Stimulated activated CD8-positive, alpha-beta memory T cell treated with anti-CD3 and anti-CD28 coated beads, Interleukin-4, amount 100 ng/mL, for 4 hours (primary cell): Measurements from ENCODE around the gene TAF6L.
"Not testable (repeated sequence)": the region's sequence is repeated elsewhere in the genome, so short reads cannot be mapped to it uniquely, and the experiment has no call there.

Experiments
- DNase-seq, 2 donors: peaks; one replicate each; pipeline ENCODE4 v3.0.0-alpha.2; 2020; ENCODE audit warnings: low read depth in 2 of 2, low spot score in 1 of 2

TAF6L gene

GRCh38 chr11:62771144-62772021 is at the start of gene TAF6L:
TSS of gene TAF6L (plus strand) at chr11:62771396. CDS start at chr11:62775784, 4,388 bp downstream.
- peak; percentile 83 to 88 for DNase-seq

DNA sequence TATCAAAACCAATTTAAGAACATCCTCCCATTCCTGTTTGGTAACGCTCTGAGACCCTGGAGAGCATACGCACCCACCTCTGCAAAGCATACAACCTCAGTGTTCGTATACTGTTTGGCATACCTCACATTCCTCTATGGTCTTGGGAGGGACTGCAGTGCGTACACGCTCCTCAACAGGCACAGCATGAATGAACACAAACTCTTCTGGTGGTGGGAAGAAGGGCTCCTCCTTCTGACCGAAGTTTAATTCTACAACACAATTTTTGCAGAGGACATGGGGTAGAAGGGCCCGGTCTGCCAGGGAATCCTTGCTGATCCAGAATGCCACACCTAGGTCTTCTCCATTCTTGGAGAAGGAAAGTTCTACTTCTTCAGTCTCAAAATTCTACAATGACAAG is 49.2 kb upstream of the TAF6L start:
- DNase-seq: no peak

- no peak for DNase-seq
Measured at GRCh38 chr11:62724171-62724570, 47.0 kb upstream of the TAF6L start.

GRCh38 chr11:62725646-62726045 is 45.5 kb upstream of the TAF6L start:
- no peak for DNase-seq

DNA sequence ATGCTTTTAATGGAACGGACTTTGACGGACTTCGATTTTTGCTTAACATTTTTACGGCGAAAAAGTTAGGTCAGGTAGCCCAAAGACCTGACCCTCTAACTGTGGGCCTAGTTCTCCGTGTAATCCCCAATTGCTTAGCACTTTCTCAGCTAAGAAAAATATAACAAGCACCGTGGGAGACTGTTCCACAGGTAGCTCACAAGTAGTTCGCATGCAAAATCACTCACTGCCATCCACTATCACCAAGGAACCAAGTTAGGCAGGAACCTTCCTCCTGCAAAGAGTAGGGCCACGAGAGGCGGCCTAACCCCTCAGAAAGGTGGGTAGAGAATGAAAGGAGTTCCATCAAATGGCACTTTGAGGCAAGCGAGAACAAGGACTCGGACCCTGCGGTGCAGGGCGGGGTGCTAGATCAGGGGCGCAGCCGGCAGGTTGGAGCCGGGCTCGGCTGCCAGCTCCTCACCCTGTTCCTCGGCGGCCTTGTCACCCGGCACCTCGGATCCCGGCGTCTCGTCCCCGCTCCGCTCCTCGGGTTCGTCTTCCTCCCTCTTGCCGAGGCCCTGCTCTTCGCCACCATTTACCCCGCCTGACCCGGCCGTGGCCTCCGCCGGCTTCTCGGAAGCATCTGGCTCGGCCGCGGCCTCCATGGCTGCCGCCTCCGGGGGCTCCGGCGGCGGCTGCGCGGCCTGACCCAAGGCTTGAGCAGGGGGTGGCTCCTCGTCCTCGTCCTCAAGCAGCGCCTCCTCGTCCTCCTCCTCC is 44.9 kb upstream of the TAF6L start:
- DNase-seq: no peak

- DNase-seq: no peak
Measured at GRCh38 chr11:62726915-62727164, 44.4 kb upstream of the TAF6L start.

GRCh38 chr11:62727165-62727871 is 43.9 kb upstream of the TAF6L start, which contains the start of gene HNRNPUL2:
TSS of gene HNRNPUL2 (minus strand) at chr11:62727457. CDS start at chr11:62727156, 301 bp downstream.
- DNase-seq: peak; percentile 94 to 97

DNA sequence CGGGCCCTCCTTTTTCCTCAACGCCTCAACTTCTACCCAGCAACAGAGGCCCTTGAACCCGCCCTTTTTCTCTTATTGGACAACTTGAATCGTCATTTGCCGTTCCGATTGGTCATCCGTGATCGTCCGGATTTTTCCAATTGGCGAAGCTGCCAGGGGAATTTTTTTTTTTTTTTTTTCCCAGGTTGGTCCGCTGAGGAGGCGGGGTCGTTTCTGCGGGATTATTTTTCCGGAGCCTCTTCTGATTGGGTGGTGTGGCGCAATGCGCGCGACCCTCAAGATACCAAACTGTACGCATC is 43.4 kb upstream of the TAF6L start:
- DNase-seq: peak; percentile 55 to 64

DNA sequence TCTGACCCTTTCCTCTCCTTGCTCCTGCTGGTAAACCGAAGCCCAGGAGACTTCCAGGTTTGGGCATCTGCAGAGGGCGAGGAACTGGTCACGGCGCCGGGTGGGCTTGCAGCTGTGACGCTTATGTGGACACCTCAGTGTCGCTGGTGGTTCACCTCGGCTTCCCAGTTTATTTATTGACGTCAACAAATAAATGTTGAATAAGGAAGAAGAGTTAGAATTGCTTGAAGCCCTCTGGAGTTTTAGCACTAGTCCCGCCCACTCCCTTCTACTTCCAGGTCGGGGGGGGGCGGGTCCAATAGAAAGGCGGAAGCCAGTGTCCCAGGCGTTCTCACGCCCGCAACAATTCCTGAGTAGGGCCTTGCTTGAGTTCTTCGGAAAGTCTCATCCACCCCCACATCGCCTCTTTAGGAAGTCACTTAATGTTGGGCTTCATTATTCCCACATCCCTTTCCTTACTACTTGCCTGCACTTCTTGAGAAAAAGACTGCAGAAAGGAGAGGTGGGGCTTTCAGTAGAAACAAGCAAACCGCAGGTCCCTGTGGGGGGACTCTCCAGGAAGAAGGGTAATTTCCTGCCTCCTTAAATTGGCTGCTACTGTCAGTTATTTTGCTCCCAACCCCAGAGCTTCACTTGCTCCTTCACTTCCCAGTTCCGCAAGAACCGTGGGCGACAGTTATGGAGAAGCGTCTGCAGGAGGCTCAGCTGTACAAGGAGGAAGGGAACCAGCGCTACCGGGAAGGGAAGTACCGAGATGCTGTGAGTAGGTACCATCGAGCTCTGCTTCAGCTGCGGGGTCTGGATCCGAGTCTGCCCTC is 42.8 kb upstream of the TAF6L start, which contains the start of gene TTC9C:
TTC9C (plus strand) TSS at position 316 of the 818 bp plus-strand sequence; CDS start at position 679, 363 bp downstream.
- peak; percentile 62 to 72 for DNase-seq

GRCh38 chr11:62730076-62730475 is 41.1 kb upstream of the TAF6L start:
- DNase-seq: not testable (repeated sequence)

GRCh38 chr11:62732830-62733229 is 38.4 kb upstream of the TAF6L start:
- DNase-seq: no peak

DNA sequence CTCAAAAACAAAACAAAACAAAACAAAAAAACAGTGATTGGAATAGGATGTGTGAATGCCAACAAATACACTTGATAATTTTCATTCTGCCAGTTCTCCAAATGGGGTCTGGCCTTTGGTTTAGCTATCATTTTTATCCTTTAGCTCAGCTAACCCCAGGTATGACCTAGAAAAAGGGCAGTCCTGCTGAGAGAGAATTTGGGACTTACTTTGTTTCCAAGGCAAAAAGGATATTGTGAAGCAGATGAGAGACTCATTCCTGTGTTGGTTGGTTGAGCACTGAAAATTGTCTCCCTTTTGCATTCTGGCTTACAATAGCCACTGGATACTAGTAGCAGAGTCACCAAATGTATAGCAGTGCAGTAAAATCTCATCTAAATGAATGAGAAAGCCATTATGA is 34.0 kb upstream of the TAF6L start:
- no peak for DNase-seq

DNA sequence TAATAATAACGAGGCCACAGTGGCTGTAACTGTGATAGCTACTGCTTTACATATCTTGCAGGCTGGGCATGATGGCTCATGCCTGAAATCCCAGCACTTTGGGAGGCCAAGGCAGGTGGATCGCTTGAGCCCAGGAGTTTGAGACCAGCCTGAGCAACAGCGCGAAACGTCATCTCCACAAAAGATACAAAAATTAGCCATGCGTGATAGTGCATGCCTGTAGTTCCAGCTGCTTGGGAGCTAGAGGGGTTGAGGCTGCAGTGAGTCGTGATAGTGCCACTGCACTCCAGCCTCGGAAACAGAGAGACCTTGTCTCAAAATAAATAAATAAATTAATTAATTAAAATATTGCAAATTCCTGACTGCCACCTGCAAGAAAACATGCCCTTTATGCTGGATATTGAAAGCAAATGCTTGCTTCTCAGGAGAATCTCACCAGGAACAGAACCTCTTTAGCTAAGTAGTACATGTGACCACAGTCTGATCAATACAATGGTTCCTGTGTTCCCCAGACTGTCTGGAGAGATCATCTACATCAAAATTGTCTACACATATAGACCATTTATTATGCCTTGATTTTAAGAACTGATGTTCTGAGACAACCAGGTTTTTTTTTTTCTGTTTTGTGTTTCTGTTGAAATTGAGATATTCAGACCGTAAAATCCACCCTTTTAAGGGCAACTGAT is 23.6 kb upstream of the TAF6L start:
- DNase-seq: no peak

DNA sequence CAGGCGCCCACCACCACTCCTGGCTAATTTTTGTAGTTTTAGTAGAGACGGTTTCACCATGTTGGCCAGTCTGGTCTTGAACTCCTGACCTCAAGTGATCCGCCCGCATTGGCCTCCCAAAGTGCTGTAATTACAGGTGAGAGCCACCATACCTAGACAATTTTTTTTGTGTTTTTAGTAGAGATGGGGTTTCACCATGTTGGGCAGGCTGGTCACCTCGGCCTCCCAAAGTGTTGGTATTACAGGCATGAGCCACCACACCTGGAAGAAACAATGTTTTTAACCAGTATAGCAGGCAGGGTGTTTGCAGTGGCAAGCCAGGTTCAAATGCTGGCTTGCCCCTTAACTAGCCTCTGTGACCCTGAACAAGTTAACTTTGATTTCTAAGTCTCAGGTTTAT is 21.3 kb upstream of the TAF6L start:
- DNase-seq: not testable (repeated sequence)

DNA sequence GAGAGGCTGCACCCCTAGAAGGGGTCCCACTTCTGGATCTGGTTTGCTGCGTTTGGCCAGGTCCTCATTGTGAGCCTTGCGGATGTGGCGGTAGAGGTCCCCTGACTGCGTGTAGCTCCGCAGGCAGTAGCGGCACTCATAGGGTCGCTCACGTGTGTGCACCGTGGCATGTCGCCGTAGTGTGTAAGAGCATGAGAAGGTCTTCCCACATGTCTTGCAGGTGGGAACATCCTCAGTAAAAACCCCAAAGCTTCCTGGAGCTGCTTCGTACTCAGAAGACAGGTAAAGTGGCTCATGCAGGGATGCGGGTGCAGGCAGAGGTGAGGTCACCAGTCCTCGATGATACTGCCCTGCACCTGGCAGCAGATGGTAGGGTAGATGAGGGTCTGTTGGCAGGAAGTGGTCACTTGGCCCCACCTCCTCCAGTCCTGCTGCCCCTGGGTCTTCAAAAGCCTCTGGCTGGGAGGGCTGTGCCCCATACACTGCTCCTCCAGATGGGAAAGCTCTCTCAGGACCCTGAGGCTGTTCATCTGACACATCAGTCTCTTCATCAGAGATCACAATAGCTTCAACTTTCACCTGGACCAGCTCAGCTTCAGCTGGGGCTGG is 18.9 kb upstream of the TAF6L start:
- no peak for DNase-seq

- DNase-seq: no peak
Measured at GRCh38 chr11:62752994-62753735, 18.0 kb upstream of the TAF6L start.

DNA sequence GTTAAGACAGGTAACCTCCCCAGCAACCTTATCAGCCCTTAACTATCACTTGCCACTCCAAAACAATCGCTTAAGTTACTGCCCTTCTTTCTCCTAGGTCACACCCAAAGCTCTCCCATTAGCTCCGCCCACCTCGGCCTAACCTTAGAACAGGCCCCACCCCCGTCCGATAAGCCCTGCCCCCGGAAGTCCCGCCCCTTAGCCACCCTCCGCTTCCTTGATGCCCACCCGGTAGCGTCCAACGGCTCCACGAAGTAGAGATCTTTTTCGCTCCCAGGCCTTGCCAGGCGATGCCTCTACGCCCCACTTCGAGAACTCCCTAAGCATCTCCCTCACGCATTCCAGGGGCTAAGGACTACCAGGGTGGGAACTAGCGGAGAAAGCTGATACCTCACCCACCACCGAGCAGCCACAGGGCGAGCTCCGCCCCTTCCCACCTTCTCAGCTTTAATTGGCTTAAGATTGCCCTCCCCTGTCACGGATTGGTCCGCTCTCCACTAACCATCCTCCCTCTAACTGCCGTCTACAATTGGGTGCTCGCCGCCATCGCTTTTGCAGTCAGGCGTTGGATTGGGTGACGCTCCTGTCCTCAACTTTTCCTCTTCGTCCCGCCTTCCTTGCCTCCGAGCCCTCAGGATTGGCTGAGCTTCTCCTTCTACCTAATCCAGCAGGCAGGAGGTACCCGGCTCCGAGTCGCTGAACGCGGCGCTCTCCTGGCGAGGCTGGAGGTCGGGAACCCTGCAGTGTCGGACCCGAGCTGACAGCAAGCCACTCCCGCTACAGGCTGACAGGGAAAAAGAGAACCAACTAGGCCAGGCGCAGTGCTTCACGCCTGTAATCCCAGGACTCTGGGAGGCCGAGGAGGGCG is 17.2 kb upstream of the TAF6L start, which contains the start of gene ZBTB3:
ZBTB3 (minus strand) TSS at position 425 of the 868 bp plus-strand sequence. CDS start 496 bp downstream, outside the sequence.
- peak; percentile 92 to 94 for DNase-seq

DNA sequence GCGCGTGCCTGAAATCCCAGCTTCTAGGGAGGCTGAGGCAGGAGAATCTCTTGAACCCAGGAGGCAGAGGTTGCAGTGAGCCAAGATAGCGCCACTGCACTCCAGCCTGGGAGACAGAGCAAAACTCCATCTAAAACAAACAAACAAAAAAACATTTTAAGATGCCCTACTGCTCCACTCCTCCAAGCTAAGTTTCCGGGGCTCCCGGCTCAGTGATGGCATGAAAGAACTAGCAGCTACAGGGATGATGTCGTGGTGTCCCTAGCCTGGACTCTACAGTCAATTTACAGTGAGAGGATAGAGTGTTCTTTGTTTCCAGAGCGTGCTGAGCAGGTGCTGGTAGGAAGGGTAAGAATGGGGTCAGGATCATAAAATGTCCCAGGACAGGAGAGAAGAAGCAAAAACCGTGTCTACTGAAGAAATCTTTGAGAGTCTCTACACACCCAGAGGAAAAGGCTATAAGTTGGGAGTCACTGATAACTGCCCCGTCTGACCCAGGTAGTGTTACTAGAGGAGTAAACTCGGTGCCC is 16.0 kb upstream of the TAF6L start:
- no peak for DNase-seq
